Large intestine (tissue), 12 donors: ENCODE results near the gene ZNF563. TPM values are rescaled to one million over a fixed set of nuclear protein-coding genes. Genes with fewer than 3 reads are reported as not detected.
A peak's percentile ranks its signal among the peaks of the same experiment; 100 is the strongest.
"Not testable (repeated sequence)": the region's sequence is repeated elsewhere in the genome, so short reads cannot be mapped to it uniquely, and the experiment has no call there.

Source experiments
- DNase-seq, 2 donors: peaks; one replicate each; pipeline versions ENCODE4 v3.0.0 to v3.0.0-alpha.2; 2013
- H3K27ac ChIP-seq: one replicate; pipeline ENCODE4 v1.5.1; 2013; ENCODE audit warnings: low read length
- H3K27me3 ChIP-seq: 2 replicates; pipeline ENCODE4 v1.6.1; 2013; ENCODE audit warnings: low read length; ENCODE audit not compliant: control insufficient read depth, insufficient read depth
- H3K36me3 ChIP-seq: 2 replicates; pipeline ENCODE4 v1.6.1; 2013; ENCODE audit warnings: low read length; ENCODE audit not compliant: control insufficient read depth, insufficient read depth
- H3K4me1 ChIP-seq: one replicate; pipeline ENCODE4 v1.6.1; 2013; ENCODE audit warnings: low read length; ENCODE audit not compliant: control insufficient read depth, insufficient read depth
- H3K4me3 ChIP-seq: one replicate; pipeline ENCODE4 v1.5.1; 2013; ENCODE audit warnings: low read length
- H3K9me3 ChIP-seq: one replicate; pipeline ENCODE4 v1.6.1; 2013; ENCODE audit warnings: mild to moderate bottlenecking, low read depth, low read length, moderate library complexity; ENCODE audit not compliant: control insufficient read depth
- WGBS: methylation state at CpG from one replicate; pipeline ENCODE4 v1.1.5; 2013; ENCODE audit warnings: low lambda C conversion rate; ENCODE audit not compliant: insufficient coverage; 5-methylcytosine and 5-hydroxymethylcytosine counted together
- long read RNA-seq, 11 donors: transcript quantifications; one replicate each; lab custom pipeline, GENCODE V29; 2026
- polyA plus RNA-seq: library from polyadenylated mRNA; unstranded; fragments of 120-200 nt; gene quantifications from one replicate; pipeline ENCODE4 v1.2.1, GENCODE V29; 2013

Gene ZNF563
- polyA plus RNA-seq = 2.8 TPM
- long read RNA-seq, donor 1, partial matches to known transcripts = 0 of 1 reads
- long read RNA-seq, donor 1, other reads (novel, unspliced or antisense) = 0 of 1 reads
- long read RNA-seq, donor 2, partial matches to known transcripts = 0 of 1 reads
- long read RNA-seq, donor 2, other reads (novel, unspliced or antisense) = 0 of 1 reads
- long read RNA-seq, donor 3 = 0 reads
- long read RNA-seq, donor 4 = 0 reads
- long read RNA-seq, donor 5 = 0 reads
- long read RNA-seq, donor 6, partial matches to known transcripts = 0 of 1 reads
- long read RNA-seq, donor 6, other reads (novel, unspliced or antisense) = 0 of 1 reads
- long read RNA-seq, donor 7 = 0 reads
- long read RNA-seq, donor 8, partial matches to known transcripts = 0 of 1 reads
- long read RNA-seq, donor 8, other reads (novel, unspliced or antisense) = 0 of 1 reads
- long read RNA-seq, donor 9 = 0 reads
- long read RNA-seq, donor 10, partial matches to known transcripts = 0 of 3 reads
- long read RNA-seq, donor 10, other reads (novel, unspliced or antisense) = 0 of 3 reads
- long read RNA-seq, donor 11, partial matches to known transcripts = 0 of 1 reads
- long read RNA-seq, donor 11, other reads (novel, unspliced or antisense) = 0 of 1 reads

GRCh38 chr19:12333162-12334159, at the start of gene ZNF563:
Gene ZNF563 (minus strand): TSS chr19:12333633. CDS start chr19:12333482, 151 bp downstream.
- peaks cover 32% of the 10 kb centered on the region for H3K4me1 ChIP-seq
- peak within 1 kb of the TSS; percentile 75 for H3K27ac ChIP-seq
- no peaks in the 10 kb centered on the region for H3K36me3 ChIP-seq
- no peaks in the 10 kb centered on the region for H3K27me3 ChIP-seq
- H3K4me3 ChIP-seq = peak within 1 kb of the TSS; percentile 72
- no peaks in the 10 kb centered on the region for H3K9me3 ChIP-seq
- WGBS = no CpG with 5 or more reads among the region's 55 CpGs
- DNase-seq = peak; percentile 96 to 98

- H3K4me3 ChIP-seq = no peak overlapping the region
- DNase-seq = no peak
- peaks cover 26% of the 10 kb centered on the region for H3K9me3 ChIP-seq
- no peak overlapping the region for H3K27ac ChIP-seq
- peaks cover 11% of the 10 kb centered on the region for H3K36me3 ChIP-seq
- no CpG with 5 or more reads among the region's 2 CpGs for WGBS
- H3K27me3 ChIP-seq = no peaks in the 10 kb centered on the region
- H3K4me1 ChIP-seq = no peaks in the 10 kb centered on the region
Measured at GRCh38 chr19:12380444-12380737, 47.0 kb upstream of the ZNF563 start.

GRCh38 chr19:12379732-12380443, 46.5 kb upstream of the ZNF563 start:
- H3K27ac ChIP-seq = no peak overlapping the region
- no peaks in the 10 kb centered on the region for H3K27me3 ChIP-seq
- DNase-seq = no peak
- peaks cover 11% of the 10 kb centered on the region for H3K36me3 ChIP-seq
- WGBS = 90% methylated on average over 2 of the region's 5 CpGs
- peaks cover 26% of the 10 kb centered on the region for H3K9me3 ChIP-seq
- no peaks in the 10 kb centered on the region for H3K4me1 ChIP-seq
- no peak overlapping the region for H3K4me3 ChIP-seq

- H3K9me3 ChIP-seq = peaks cover 11% of the 10 kb centered on the region
- no peak for DNase-seq
- no peaks in the 10 kb centered on the region for H3K27me3 ChIP-seq
- no peak overlapping the region for H3K27ac ChIP-seq
- H3K4me3 ChIP-seq = no peak overlapping the region
- no CpG with 5 or more reads among the region's 1 CpG for WGBS
- H3K36me3 ChIP-seq = no peaks in the 10 kb centered on the region
- no peaks in the 10 kb centered on the region for H3K4me1 ChIP-seq
Measured at GRCh38 chr19:12374026-12374425, 40.6 kb upstream of the ZNF563 start.

GRCh38 chr19:12365236-12366162, 32.1 kb upstream of the ZNF563 start, which contains the start of gene ZNF442:
Gene ZNF442 (minus strand): TSS chr19:12365683. CDS start chr19:12363631, 2,052 bp downstream.
- Histone ChIP-seq H3K4me3 (peak within 1 kb of the TSS; percentile 70), H3K27ac (peak within 1 kb of the TSS; percentile 82), H3K9me3 (peaks cover 9% of the 10 kb centered on the region), H3K27me3 (no peaks in the 10 kb centered on the region), H3K36me3 (no peaks in the 10 kb centered on the region), H3K4me1 (peaks cover 3% of the 10 kb centered on the region)
- WGBS = no CpG with 5 or more reads among the region's 51 CpGs
- peak; percentile 94 to 98 for DNase-seq

- no peaks in the 10 kb centered on the region for H3K36me3 ChIP-seq
- peaks cover 3% of the 10 kb centered on the region for H3K4me1 ChIP-seq
- DNase-seq = peak in 1 of 2 donors; percentile 42
- H3K9me3 ChIP-seq = peaks cover 9% of the 10 kb centered on the region
- H3K27me3 ChIP-seq = no peaks in the 10 kb centered on the region
- WGBS = no CpG with 5 or more reads among the region's 28 CpGs
- peak overlapping the region; percentile 70 for H3K4me3 ChIP-seq
- peak overlapping the region; percentile 82 for H3K27ac ChIP-seq
Measured at GRCh38 chr19:12364391-12365235, 31.2 kb upstream of the ZNF563 start.

- not testable (repeated sequence) for H3K4me1 ChIP-seq, H3K27ac ChIP-seq, H3K9me3 ChIP-seq, H3K27me3 ChIP-seq, DNase-seq, H3K36me3 ChIP-seq, H3K4me3 ChIP-seq
- WGBS = no CpG with 5 or more reads among the region's 30 CpGs
Measured at GRCh38 chr19:12362236-12362635, 28.8 kb upstream of the ZNF563 start.

GRCh38 chr19:12353375-12353774, 19.9 kb upstream of the ZNF563 start:
- no peak for DNase-seq
- Histone ChIP-seq H3K9me3 (peaks cover 32% of the 10 kb centered on the region), H3K36me3 (peaks cover 19% of the 10 kb centered on the region), H3K4me1 (no peaks in the 10 kb centered on the region), H3K4me3 (no peak overlapping the region), H3K27ac (no peak overlapping the region), H3K27me3 (no peaks in the 10 kb centered on the region)
- no CpG with 5 or more reads among the region's 4 CpGs for WGBS
